ENCODE data around the gene CNTFR.

Gene CNTFR

DNA sequence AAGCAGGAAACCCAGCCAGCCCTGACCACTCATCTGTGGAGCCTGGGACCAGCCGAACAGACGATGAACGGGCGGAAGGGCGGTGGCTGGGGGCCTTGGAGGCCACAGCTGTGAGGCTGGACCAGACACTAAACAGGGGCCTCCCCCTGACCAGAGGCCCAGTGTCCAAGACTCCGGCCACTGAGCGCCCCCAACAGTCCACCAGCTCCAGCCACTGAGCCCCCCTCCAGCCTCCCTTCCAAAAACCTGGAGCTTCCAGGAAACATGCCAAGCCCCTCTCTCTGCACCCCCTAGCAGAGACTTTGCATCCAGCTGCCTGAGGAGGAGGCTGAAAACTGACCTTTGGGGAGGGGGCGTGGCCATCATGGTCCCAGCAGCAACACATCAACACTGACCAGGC is 23.2 kb downstream of the CNTFR start:
- no peak overlapping the region for H3K18ac ChIP-seq (ENCODE audit: low read depth in 1 of 2, low read length in 2 of 2)
- no peak overlapping the region for H2BK120ac ChIP-seq (ENCODE audit: low read depth, low read length)
- no peak overlapping the region for H2AK5ac ChIP-seq (ENCODE audit: low read length, severe bottlenecking)
- WGBS: 46% methylated on average over 6 of the region's 8 CpGs
- no peak overlapping the region for H3K4me3 ChIP-seq (ENCODE audit: insufficient read depth in 1 of 2, low read depth in 1 of 2, low read length in 2 of 2)
- no peak overlapping the region for H3K4ac ChIP-seq (ENCODE audit: low read depth in 1 of 2, low read length in 2 of 2)
- no peak overlapping the region for H3K4me2 ChIP-seq (ENCODE audit: low read length, poor library complexity, severe bottlenecking)
- no peaks in the 10 kb centered on the region for H3K4me1 ChIP-seq (ENCODE audit: control insufficient read depth, insufficient read depth, low read depth, low read length)
- H3K14ac ChIP-seq (ENCODE audit: low read length in 2 of 2): no peak overlapping the region
- no peak overlapping the region for H4K8ac ChIP-seq (ENCODE audit: low read length)
- no peak overlapping the region for H4K91ac ChIP-seq (ENCODE audit: low read length)
- H3K27me3 ChIP-seq (ENCODE audit: control insufficient read depth in 1 of 2, insufficient read depth in 1 of 2, low read length in 2 of 2): peaks cover 51 to 98% of the 10 kb centered on the region in 2 experiments
- no peak overlapping the region for H3K9ac ChIP-seq (ENCODE audit: low read length)
- no peak overlapping the region for H2BK5ac ChIP-seq (ENCODE audit: low read depth, low read length, poor library complexity, severe bottlenecking)
- H2BK15ac ChIP-seq (ENCODE audit: low read depth, poor library complexity, severe bottlenecking): no peak overlapping the region
- H3K23ac ChIP-seq (ENCODE audit: low read length in 2 of 2): no peak overlapping the region
- H2BK12ac ChIP-seq (ENCODE audit: low read length in 2 of 2): no peak overlapping the region
- peaks cover 7% of the 10 kb centered on the region for H3K9me3 ChIP-seq (ENCODE audit: control insufficient read depth, low read length)
- no peak overlapping the region for H3K27ac ChIP-seq (ENCODE audit: low read length, poor library complexity, severe bottlenecking)
- no peak for DNase-seq
- H3K36me3 ChIP-seq (ENCODE audit: control insufficient read depth in 1 of 2, insufficient read depth in 2 of 2, low read depth in 1 of 2, low read length in 2 of 2): no peaks in the 10 kb centered on the region
- no peak overlapping the region for H2AFZ ChIP-seq (ENCODE audit: low read depth, low read length)
- no peaks in the 10 kb centered on the region for H3K79me1 ChIP-seq (replicated peaks; ENCODE audit: low read length, poor library complexity, severe bottlenecking)

DNA sequence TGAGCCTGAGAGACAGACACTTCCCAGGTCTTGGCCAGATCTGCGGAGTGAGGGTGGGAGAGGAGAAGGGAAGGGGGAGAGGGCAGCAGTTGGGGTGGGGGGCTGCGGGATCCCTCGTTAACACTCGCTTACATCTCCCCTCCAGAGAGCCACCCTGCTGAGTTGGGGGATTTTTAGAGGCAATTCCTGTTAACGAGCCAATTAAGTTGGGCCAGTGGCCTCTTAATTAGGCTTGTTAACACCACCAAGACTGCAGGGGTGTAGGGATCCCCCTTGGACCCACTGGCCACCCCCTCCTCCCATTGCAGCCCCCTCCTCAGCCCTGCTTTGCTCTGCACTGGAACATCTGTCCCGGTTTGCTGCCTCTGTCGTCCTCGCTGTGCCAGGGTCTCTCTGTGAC is 23.7 kb downstream of the CNTFR start:
- Histone ChIP-seq H2BK120ac (ENCODE audit: low read depth, low read length) (no peak overlapping the region), H2BK12ac (ENCODE audit: low read length in 2 of 2) (no peak overlapping the region), H3K18ac (ENCODE audit: low read depth in 1 of 2, low read length in 2 of 2) (no peak overlapping the region), H4K91ac (ENCODE audit: low read length) (no peak overlapping the region), H2BK5ac (ENCODE audit: low read depth, low read length, poor library complexity, severe bottlenecking) (no peak overlapping the region), H2AK5ac (ENCODE audit: low read length, severe bottlenecking) (no peak overlapping the region), H3K23ac (ENCODE audit: low read length in 2 of 2) (no peak overlapping the region), H3K27me3 (ENCODE audit: control insufficient read depth in 1 of 2, insufficient read depth in 1 of 2, low read length in 2 of 2) (peaks cover 51 to 98% of the 10 kb centered on the region in 2 experiments), H3K9ac (ENCODE audit: low read length) (no peak overlapping the region), H3K4me1 (ENCODE audit: control insufficient read depth, insufficient read depth, low read depth, low read length) (no peaks in the 10 kb centered on the region), H3K79me1 (replicated peaks; ENCODE audit: low read length, poor library complexity, severe bottlenecking) (no peaks in the 10 kb centered on the region), H4K8ac (ENCODE audit: low read length) (no peak overlapping the region), H3K36me3 (ENCODE audit: control insufficient read depth in 1 of 2, insufficient read depth in 2 of 2, low read depth in 1 of 2, low read length in 2 of 2) (no peaks in the 10 kb centered on the region), H2BK15ac (ENCODE audit: low read depth, poor library complexity, severe bottlenecking) (no peak overlapping the region), H3K4me2 (ENCODE audit: low read length, poor library complexity, severe bottlenecking) (no peak overlapping the region), H3K14ac (ENCODE audit: low read length in 2 of 2) (no peak overlapping the region), H2AFZ (ENCODE audit: low read depth, low read length) (no peak overlapping the region), H3K9me3 (ENCODE audit: control insufficient read depth, low read length) (peaks cover 7% of the 10 kb centered on the region), H3K27ac (ENCODE audit: low read length, poor library complexity, severe bottlenecking) (no peak overlapping the region), H3K4ac (ENCODE audit: low read depth in 1 of 2, low read length in 2 of 2) (no peak overlapping the region), H3K4me3 (ENCODE audit: insufficient read depth in 1 of 2, low read depth in 1 of 2, low read length in 2 of 2) (no peak overlapping the region)
- WGBS: 56% methylated on average over 4 of the region's 8 CpGs
- DNase-seq: no peak

DNA sequence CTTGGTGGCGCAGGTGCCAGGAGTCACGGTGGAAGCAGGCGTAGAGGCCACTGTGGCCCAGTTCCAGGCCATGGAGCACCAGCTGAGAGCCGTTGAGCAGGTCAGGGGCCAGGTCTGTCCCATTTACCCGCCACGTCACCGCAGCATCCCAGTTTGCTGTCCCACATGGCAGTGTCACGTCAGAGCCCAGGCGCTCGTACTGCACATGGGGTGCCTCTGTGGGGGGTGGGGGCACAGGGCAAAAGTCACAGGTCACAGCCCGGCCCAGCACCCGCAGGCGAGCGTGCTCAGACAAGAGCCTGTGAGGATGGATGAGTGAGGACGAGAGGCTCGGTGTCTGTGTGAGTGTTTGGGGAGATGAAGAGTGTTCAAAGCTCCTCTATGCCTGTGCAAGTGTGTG is 24.9 kb downstream of the CNTFR start:
- H2BK5ac ChIP-seq (ENCODE audit: low read depth, low read length, poor library complexity, severe bottlenecking): no peak overlapping the region
- H3K9me3 ChIP-seq (ENCODE audit: control insufficient read depth, low read length): peaks cover 7% of the 10 kb centered on the region
- no peak overlapping the region for H3K4me2 ChIP-seq (ENCODE audit: low read length, poor library complexity, severe bottlenecking)
- no peak overlapping the region for H4K91ac ChIP-seq (ENCODE audit: low read length)
- no peak overlapping the region for H2BK15ac ChIP-seq (ENCODE audit: low read depth, poor library complexity, severe bottlenecking)
- H3K27me3 ChIP-seq (ENCODE audit: control insufficient read depth in 1 of 2, insufficient read depth in 1 of 2, low read length in 2 of 2): peaks cover 48 to 98% of the 10 kb centered on the region in 2 experiments
- H3K27ac ChIP-seq (ENCODE audit: low read length, poor library complexity, severe bottlenecking): no peak overlapping the region
- H3K14ac ChIP-seq (ENCODE audit: low read length in 2 of 2): no peak overlapping the region
- DNase-seq: no peak
- H3K23ac ChIP-seq (ENCODE audit: low read length in 2 of 2): no peak overlapping the region
- 86% methylated on average over 16 of the region's 16 CpGs for WGBS
- peaks cover 2% of the 10 kb centered on the region for H3K4me1 ChIP-seq (ENCODE audit: control insufficient read depth, insufficient read depth, low read depth, low read length)
- H2BK120ac ChIP-seq (ENCODE audit: low read depth, low read length): no peak overlapping the region
- H3K79me1 ChIP-seq (replicated peaks; ENCODE audit: low read length, poor library complexity, severe bottlenecking): no peaks in the 10 kb centered on the region
- H3K9ac ChIP-seq (ENCODE audit: low read length): no peak overlapping the region
- no peaks in the 10 kb centered on the region for H3K36me3 ChIP-seq (ENCODE audit: control insufficient read depth in 1 of 2, insufficient read depth in 2 of 2, low read depth in 1 of 2, low read length in 2 of 2)
- H3K18ac ChIP-seq (ENCODE audit: low read depth in 1 of 2, low read length in 2 of 2): no peak overlapping the region
- no peak overlapping the region for H2BK12ac ChIP-seq (ENCODE audit: low read length in 2 of 2)
- H2AFZ ChIP-seq (ENCODE audit: low read depth, low read length): no peak overlapping the region
- no peak overlapping the region for H4K8ac ChIP-seq (ENCODE audit: low read length)
- peak overlapping the region in 1 of 2 experiments; percentile 10 for H3K4ac ChIP-seq (ENCODE audit: low read depth in 1 of 2, low read length in 2 of 2)
- no peak overlapping the region for H2AK5ac ChIP-seq (ENCODE audit: low read length, severe bottlenecking)
- H3K4me3 ChIP-seq (ENCODE audit: insufficient read depth in 1 of 2, low read depth in 1 of 2, low read length in 2 of 2): no peak overlapping the region

GRCh38 chr9:34563262-34563661 is 26.3 kb downstream of the CNTFR start:
- no peak overlapping the region for H2AK5ac ChIP-seq (ENCODE audit: low read length, severe bottlenecking)
- peaks cover 45 to 98% of the 10 kb centered on the region in 2 experiments for H3K27me3 ChIP-seq (ENCODE audit: control insufficient read depth in 1 of 2, insufficient read depth in 1 of 2, low read length in 2 of 2)
- no peak for DNase-seq
- no peak overlapping the region for H3K4me3 ChIP-seq (ENCODE audit: insufficient read depth in 1 of 2, low read depth in 1 of 2, low read length in 2 of 2)
- peaks cover 10% of the 10 kb centered on the region for H3K4me1 ChIP-seq (ENCODE audit: control insufficient read depth, insufficient read depth, low read depth, low read length)
- H4K8ac ChIP-seq (ENCODE audit: low read length): no peak overlapping the region
- no peak overlapping the region for H2BK5ac ChIP-seq (ENCODE audit: low read depth, low read length, poor library complexity, severe bottlenecking)
- no peak overlapping the region for H2BK12ac ChIP-seq (ENCODE audit: low read length in 2 of 2)
- peaks cover 7% of the 10 kb centered on the region for H3K9me3 ChIP-seq (ENCODE audit: control insufficient read depth, low read length)
- no peak overlapping the region for H3K14ac ChIP-seq (ENCODE audit: low read length in 2 of 2)
- H3K27ac ChIP-seq (ENCODE audit: low read length, poor library complexity, severe bottlenecking): no peak overlapping the region
- no peak overlapping the region for H2BK120ac ChIP-seq (ENCODE audit: low read depth, low read length)
- WGBS: 85% methylated on average over 5 of the region's 5 CpGs
- H3K23ac ChIP-seq (ENCODE audit: low read length in 2 of 2): no peak overlapping the region
- H3K79me1 ChIP-seq (replicated peaks; ENCODE audit: low read length, poor library complexity, severe bottlenecking): no peaks in the 10 kb centered on the region
- H2BK15ac ChIP-seq (ENCODE audit: low read depth, poor library complexity, severe bottlenecking): peak overlapping the region; percentile 32
- H3K4me2 ChIP-seq (ENCODE audit: low read length, poor library complexity, severe bottlenecking): no peak overlapping the region
- no peak overlapping the region for H4K91ac ChIP-seq (ENCODE audit: low read length)
- no peak overlapping the region for H3K4ac ChIP-seq (ENCODE audit: low read depth in 1 of 2, low read length in 2 of 2)
- no peak overlapping the region for H3K18ac ChIP-seq (ENCODE audit: low read depth in 1 of 2, low read length in 2 of 2)
- no peak overlapping the region for H3K9ac ChIP-seq (ENCODE audit: low read length)
- no peak overlapping the region for H2AFZ ChIP-seq (ENCODE audit: low read depth, low read length)
- H3K36me3 ChIP-seq (ENCODE audit: control insufficient read depth in 1 of 2, insufficient read depth in 2 of 2, low read depth in 1 of 2, low read length in 2 of 2): no peaks in the 10 kb centered on the region

Measured in mesenchymal stem cell (in vitro differentiated cells and primary cell).